Thyroid gland (tissue), 4 donors: ENCODE data around the gene VSIG10. TPM values are rescaled to one million over a fixed set of nuclear protein-coding genes. Genes with fewer than 3 reads are reported as not detected.
A peak's percentile ranks its signal among the peaks of the same experiment; 100 is the strongest.

Source experiments
- DNase-seq, 2 donors: peaks; one replicate each; pipeline ENCODE4 v3.0.0-alpha.2; 2019
- H3K27ac ChIP-seq, 3 donors: fragments of 200-600 bp; sonication (generic); 1 replicate in 2 of 3; 2 replicates in 1 of 3; pipeline ENCODE4 v1.5.1; 2016 to 2019; ENCODE audit warnings: mild to moderate bottlenecking in 1 of 3, moderate library complexity in 1 of 3
- H3K27me3 ChIP-seq: fragments of 200-600 bp; sonication (generic); one replicate; pipeline ENCODE4 v1.5.1; 2019
- H3K36me3 ChIP-seq, 2 donors: fragments of 200-600 bp; sonication (generic); one replicate each; pipeline ENCODE4 v1.5.1; 2016 to 2019
- H3K4me1 ChIP-seq, 2 donors: fragments of 200-600 bp; sonication (generic); one replicate each; pipeline ENCODE4 v1.5.1; 2017 to 2019
- H3K4me3 ChIP-seq, 3 donors: fragments of 200-600 bp; sonication (generic); replicated peaks in 1 of 3; 1 replicate in 2 of 3; 2 replicates in 1 of 3; pipeline ENCODE4 v1.5.1; 2016; ENCODE audit warnings: mild to moderate bottlenecking in 1 of 3
- H3K9me3 ChIP-seq: fragments of 200-600 bp; sonication (generic); one replicate; pipeline ENCODE4 v1.5.1; 2017
- POLR2A ChIP-seq, 2 donors: fragments of 450-650 bp; IDR thresholded peaks; one replicate each; pipeline ENCODE4 v1.6.1; 2017; ENCODE audit warnings: antibody characterized with exemption in 2 of 2, mild to moderate bottlenecking in 2 of 2, moderate library complexity in 1 of 2
- WGBS, 2 donors: methylation state at CpG; one replicate each; pipeline ENCODE4 v1.1.5; 2017; 5-methylcytosine and 5-hydroxymethylcytosine counted together
- intact Hi-C: fragments of 100-400 bp; cut with DNase I; formaldehyde crosslinking; loops from one replicate; pipeline ENCODE4 v1.15.1; 2023
- total RNA-seq, 4 donors: library from RNA; depleted of rRNA; stranded (reverse); fragments of >200 nt; gene quantifications; one replicate each; pipeline ENCODE4 v1.2.3, GENCODE V29; 2016
- TF ChIP-seq, protein P1 (sequence below), 6 experiments: fragments of 200-600 bp in 3 of 6; fragments of 450-650 bp in 3 of 6; sonication (generic) in 3 of 6; IDR thresholded peaks; one replicate each; pipeline ENCODE4 v1.5.1; 2016 to 2019; ENCODE audit warnings: antibody characterized with exemption in 6 of 6, mild to moderate bottlenecking in 2 of 6, inconsistent platforms in 1 of 6, moderate library complexity in 1 of 6

Gene VSIG10
- total RNA-seq, 4 donors from 2014 or later, result 62.0 to 93.7 (median 76.6) TPM

DNA sequence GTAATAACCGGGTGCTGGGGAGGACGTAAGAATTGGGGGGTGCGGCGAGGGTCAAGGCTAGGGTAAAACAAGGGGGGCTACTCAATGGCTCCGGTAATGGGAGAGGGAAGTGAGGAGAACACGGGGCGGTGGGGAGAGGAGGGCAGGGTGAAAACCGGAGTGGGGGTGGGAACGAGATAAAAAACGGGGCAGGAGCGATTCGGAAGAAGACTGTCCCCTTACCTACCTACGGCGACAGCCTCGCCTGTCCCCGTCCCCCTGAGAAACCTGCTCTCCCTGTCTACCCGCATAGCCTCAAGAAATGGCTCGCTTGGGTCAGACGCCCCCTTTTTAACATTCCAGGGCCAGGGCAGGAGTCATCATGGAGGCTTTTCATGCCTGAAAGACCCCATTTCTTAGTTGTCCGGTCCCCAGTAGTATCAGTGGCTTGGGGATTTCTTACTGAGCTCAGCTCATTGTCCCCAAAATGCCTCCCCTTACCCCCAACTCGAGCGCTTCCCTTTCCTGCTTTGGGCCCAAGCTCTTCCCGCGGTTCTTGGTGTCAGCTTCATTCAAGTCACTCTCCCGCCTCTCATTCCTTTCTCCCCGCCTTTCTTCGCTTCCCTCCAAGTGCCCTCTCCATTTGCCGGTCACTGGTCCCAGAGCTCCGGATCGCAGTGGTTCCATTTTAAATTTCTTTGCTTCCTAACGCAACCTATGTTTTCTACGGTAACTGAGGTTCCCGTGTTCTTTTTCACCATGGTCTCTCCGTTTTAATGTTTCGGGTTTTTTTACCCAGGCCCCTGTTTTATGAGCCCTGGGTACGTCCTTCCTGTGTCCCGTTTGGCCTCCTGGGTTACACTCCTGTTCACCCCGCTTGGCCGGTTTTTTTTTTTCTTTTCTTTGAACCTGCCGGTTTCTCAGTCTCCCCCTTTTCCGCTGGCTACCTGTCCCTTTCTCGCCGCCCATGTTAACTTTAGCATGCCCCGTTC, 41.7 kb downstream of the VSIG10 start:
- intact Hi-C loops, result loop anchor here (5.0 kb wide), 1 partner anchor 40 kb away; the partner anchor contains the start of gene VSIG10
- 2% methylated on average over 44 of the region's 44 CpGs for WGBS, 2 donors
- Histone ChIP-seq H3K36me3 (no peaks in the 10 kb centered on the region), H3K27me3 (no peaks in the 10 kb centered on the region), H3K9me3 (no peaks in the 10 kb centered on the region), H3K4me1 (peaks cover 20 to 26% of the 10 kb centered on the region in 2 donors), H3K27ac (peak overlapping the region; percentile 78 to 98 (median 95)), H3K4me3 (peak overlapping the region; percentile 17 to 84 (median 45))
- TF ChIP-seq, protein P1, sequence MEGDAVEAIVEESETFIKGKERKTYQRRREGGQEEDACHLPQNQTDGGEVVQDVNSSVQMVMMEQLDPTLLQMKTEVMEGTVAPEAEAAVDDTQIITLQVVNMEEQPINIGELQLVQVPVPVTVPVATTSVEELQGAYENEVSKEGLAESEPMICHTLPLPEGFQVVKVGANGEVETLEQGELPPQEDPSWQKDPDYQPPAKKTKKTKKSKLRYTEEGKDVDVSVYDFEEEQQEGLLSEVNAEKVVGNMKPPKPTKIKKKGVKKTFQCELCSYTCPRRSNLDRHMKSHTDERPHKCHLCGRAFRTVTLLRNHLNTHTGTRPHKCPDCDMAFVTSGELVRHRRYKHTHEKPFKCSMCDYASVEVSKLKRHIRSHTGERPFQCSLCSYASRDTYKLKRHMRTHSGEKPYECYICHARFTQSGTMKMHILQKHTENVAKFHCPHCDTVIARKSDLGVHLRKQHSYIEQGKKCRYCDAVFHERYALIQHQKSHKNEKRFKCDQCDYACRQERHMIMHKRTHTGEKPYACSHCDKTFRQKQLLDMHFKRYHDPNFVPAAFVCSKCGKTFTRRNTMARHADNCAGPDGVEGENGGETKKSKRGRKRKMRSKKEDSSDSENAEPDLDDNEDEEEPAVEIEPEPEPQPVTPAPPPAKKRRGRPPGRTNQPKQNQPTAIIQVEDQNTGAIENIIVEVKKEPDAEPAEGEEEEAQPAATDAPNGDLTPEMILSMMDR (IDR thresholded peaks at IDR 0.05), result no peak
- peak in 1 of 2 donors; percentile 60 for TF ChIP-seq POLR2A (IDR thresholded peaks at IDR 0.05)
- peak; percentile 54 to 55 for DNase-seq

DNA sequence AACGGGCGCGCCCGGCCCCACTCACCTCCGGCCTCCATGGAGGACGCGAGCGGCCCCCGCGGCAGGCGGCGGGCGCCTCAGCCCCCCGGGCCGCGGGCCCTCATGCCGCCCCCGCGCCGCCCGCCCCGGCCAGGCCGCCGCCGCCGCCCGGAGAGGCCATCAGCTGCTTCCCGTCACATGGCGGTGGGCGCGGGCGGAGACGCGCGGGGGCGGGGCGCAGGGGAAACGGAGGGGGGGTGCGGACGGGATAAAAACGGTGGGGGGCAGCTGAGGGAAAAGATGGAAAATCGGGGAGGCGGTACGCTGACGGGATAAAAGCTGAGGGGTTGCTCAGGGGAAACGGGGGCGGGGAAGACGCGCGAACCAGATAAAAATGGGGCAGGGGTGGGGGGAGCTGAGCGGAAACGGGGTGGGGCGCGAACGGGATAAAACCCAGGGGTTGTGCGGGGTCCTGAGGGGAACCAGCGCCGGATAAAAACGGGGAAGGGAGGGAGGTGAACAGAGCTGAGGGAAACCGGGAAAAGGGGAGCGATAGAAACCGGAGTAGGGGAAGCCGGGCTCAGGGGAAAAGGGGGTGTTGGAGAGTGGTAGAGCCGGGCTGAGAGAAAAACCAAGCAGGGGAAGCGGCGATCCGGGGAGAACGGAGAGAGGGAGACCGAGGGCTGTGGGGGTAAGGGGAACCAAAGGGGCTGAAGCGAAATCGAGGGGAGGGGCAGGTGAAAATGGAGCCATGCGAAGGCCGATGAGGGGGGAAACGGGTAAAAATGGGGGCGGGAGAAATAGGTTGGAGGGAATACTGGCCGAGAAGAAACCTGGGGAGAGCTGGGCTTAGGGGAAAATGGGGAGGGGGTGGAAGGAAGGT, 42.6 kb downstream of the VSIG10 start, which contains the start of gene WSB2:
Gene WSB2, minus strand, starts transcription at position 169 of the 862 bp plus-strand sequence. Its CDS starts 131 bp downstream, at position 38.
- WGBS, 2 donors, result 0 to 1% methylated on average over 37 to 49 of the region's 76 CpGs
- no peaks in the 10 kb centered on the region for H3K36me3 ChIP-seq
- TF ChIP-seq, protein P1 (IDR thresholded peaks at IDR 0.05), result no peak
- TF ChIP-seq POLR2A (IDR thresholded peaks at IDR 0.05), result peak in 1 of 2 donors; percentile 43
- H3K4me1 ChIP-seq, result peaks cover 29 to 33% of the 10 kb centered on the region in 2 donors
- H3K27me3 ChIP-seq, result no peaks in the 10 kb centered on the region
- DNase-seq, result peak; percentile 79 to 83
- intact Hi-C loops, result loop anchor here (5.0 kb wide), 1 partner anchor 41 kb away; the partner anchor contains the start of gene VSIG10
- H3K4me3 ChIP-seq, result peak within 1 kb of the TSS; percentile 17 to 84 (median 76)
- H3K9me3 ChIP-seq, result no peaks in the 10 kb centered on the region
- H3K27ac ChIP-seq, result peak within 1 kb of the TSS; percentile 95 to 98 (median 97)

DNA sequence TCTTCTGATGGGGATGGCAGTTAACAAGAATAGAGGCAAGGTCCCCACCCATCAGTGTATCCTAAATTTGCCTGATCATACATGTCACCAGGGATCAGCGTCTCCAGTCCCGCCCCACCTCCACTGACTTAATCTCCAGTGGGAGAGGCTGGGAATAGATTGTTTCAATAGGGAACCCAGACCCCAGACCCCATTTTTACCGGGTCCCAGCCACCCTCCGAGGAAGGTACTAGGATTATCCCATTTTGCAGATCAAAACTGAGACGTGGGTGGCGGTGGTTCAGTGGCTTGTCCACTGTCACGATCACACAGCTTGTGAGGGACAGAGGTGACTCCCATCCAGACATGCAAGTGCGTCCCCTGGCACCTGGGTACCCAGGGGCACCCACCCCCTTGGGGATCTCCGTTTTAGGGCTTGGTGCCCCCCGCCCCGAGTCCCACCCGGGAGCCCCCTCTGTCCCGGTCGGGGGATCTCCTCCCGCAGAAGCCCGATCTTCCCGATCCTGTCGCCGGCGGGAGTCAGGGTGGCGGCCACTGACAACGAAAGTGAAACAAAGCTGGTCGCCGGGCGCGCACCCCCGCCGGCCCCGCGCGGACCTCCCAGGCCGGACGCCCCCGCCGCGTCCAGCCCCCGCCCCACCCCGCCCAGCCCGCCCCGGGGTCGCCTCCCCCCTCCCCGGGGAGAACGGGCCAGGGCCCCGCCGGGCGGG, 43.4 kb downstream of the VSIG10 start:
- Histone ChIP-seq H3K36me3 (no peaks in the 10 kb centered on the region), H3K27ac (peak overlapping the region; percentile 95 to 98 (median 97)), H3K27me3 (no peaks in the 10 kb centered on the region), H3K4me1 (peaks cover 37 to 38% of the 10 kb centered on the region in 2 donors), H3K4me3 (peak overlapping the region; percentile 0 to 84 (median 76)), H3K9me3 (no peaks in the 10 kb centered on the region)
- peak; percentile 59 to 65 for DNase-seq
- WGBS, 2 donors, result 0 to 3% methylated on average over 5 to 9 of the region's 46 CpGs
- TF ChIP-seq, protein P1 (IDR thresholded peaks at IDR 0.05), result no peak
- no peak for TF ChIP-seq POLR2A (IDR thresholded peaks at IDR 0.05)
- intact Hi-C loops, result loop anchor here (5.0 kb wide), 1 partner anchor 42 kb away; the partner anchor contains the start of gene VSIG10

DNA sequence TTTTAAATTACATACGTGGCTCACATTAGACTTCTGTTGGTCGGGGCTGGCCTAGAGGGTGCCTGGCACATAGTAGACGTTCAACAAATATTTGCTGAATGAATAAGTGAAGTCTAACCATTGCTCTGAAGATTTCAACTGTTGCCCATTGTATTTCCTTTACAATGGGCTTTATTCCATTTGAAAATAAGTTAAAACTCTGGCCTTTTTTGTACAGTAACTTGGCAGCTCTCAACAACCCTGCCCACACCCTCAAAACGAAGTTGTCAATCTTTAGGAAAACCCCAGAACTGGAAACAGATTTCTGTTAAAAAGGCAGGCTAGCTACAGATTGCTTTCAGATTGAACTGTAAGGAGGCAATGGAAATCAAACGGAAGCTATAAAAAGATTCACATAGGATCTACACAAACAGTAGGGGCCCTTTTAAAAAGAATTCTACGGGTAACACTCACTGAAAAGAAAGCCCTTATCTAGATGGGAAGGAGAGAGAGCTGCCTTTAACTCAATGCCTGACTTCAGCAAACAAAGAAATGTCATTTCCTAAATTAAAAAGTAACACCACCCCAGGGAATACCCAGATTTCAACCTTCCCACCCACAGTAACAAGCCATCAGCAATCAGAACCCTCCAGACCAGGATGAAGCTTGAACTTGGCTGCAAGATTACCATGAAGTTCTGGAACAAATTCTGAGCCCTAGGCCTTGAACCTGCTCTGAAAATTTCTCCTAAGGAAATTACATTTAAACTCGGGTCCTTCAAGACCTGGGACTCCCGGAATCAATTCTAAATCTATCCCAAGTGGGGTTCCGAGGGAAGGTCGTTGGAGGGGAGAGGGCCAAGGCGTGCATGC, 44.2 kb downstream of the VSIG10 start:
- H3K36me3 ChIP-seq, result no peaks in the 10 kb centered on the region
- H3K27ac ChIP-seq, result peak overlapping the region; percentile 95 to 98 (median 97)
- peaks cover 36 to 42% of the 10 kb centered on the region in 2 donors for H3K4me1 ChIP-seq
- H3K27me3 ChIP-seq, result no peaks in the 10 kb centered on the region
- no peaks in the 10 kb centered on the region for H3K9me3 ChIP-seq
- H3K4me3 ChIP-seq, result peak overlapping the region in 1 of 3 donors; percentile 84
- intact Hi-C loops, result loop anchor here (5.0 kb wide), 1 partner anchor 43 kb away; the partner anchor contains the start of gene VSIG10
- no peak for DNase-seq
- 29 to 30% methylated on average over 11 of the region's 11 CpGs for WGBS, 2 donors
- no peak for TF ChIP-seq POLR2A (IDR thresholded peaks at IDR 0.05)
- TF ChIP-seq, protein P1 (IDR thresholded peaks at IDR 0.05), result no peak
